Stimulated activated CD8-positive, alpha-beta memory T cell treated with anti-CD3 and anti-CD28 coated beads, Interleukin-12 subunit alpha, Interleukin-12 subunit beta, amount 100 ng/mL, for 24 hours (primary cell): ENCODE measurements around the gene MATN1.

Experiments used
- DNase-seq: peaks from one replicate; pipeline ENCODE4 v3.0.0-alpha.2; 2020; ENCODE audit errors: extremely low read depth

The MATN1 gene

DNA sequence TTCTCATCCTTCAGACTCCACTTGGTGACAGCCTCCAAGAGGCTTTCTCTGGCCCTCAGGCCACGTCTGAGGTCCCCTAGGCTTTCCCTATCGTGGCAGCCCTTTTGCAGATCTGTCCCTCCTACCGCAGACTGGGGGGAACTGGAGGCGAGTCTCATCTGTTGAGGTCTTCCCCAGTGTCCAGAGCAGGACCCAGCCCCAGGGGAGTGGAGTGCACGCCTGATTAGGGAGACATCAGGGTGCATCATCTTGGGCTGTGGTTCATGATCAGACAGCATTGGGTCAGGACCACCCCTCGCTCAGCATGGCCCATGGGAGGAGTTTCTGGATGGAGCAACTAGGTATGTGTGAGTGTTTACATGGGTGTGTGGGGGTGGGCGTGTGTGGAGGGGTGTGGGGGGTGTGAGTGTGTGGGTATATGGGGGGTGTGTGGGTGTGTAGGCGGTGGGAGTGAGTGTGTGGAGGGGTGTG lies 8.5 kb upstream of the MATN1 start:
- no peak for DNase-seq

DNA sequence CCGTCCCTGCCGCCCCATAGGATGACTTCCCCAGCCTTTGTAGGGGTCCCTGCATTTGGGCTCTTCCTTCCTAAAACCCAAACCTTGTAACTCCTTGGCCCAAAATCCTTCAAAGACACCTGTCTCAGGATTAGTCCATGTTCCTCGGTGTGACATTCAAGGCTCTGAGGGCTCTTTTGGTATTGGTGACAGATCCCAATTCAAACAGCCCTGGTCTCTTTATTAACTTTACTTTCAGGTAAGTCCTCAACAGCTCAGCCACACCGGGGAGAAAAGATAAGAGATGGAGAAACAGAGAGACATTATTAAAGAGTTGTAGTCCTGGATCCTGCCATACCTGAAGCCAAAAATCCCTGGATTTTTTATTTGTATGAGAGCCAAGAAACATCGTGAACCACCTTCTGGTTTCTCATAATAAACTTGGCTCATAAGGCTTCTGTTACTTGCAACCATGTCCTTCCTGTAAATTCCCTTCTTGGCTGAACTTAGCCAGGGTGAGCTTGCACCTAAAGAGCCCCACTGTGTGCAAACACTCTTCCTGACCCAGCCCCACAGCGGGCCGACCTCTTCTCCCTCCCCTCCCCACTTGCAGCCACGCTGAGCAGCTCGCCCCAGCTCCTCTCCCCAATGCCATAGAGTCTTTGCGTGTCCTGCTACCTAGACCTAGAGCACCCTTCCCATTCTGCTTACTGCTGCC lies 7.9 kb upstream of the MATN1 start:
- DNase-seq: no peak

DNA sequence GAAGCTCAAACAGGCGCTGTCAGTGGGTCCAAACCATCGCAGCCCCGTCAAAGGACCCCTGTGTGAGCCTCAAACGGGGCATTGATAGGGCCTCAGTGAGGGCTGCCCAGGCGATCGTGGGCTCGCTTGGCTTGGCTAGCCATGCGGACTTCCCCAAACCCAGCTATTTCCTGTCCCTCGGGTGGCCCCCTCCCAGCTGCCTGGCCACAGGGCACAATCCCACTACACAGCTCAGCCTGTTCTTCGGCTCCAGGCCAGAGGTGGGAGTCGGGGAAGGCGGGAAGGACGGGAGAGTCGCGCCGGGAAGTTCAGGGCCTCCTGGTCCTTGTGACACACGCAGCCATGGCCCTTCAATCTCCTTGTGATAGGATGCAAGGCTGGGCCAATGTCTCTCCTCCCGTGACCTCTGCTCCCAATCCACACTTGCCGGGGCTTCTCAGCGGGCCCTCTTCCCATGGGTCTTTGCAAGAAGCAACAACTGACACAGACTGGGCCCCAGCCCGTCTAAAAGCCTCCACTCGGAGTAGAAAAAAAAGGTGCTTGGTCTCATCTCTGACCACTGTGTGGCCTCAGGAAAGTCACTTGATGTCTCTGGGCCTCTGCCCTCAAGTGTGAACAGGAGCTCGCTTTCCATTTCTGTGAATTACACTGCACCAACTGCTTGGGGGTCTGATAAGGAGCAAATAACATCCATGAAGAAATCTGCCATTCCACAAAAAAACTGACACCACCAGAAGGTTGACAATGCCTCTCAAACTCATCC lies 7.1 kb upstream of the MATN1 start:
- no peak for DNase-seq

DNA sequence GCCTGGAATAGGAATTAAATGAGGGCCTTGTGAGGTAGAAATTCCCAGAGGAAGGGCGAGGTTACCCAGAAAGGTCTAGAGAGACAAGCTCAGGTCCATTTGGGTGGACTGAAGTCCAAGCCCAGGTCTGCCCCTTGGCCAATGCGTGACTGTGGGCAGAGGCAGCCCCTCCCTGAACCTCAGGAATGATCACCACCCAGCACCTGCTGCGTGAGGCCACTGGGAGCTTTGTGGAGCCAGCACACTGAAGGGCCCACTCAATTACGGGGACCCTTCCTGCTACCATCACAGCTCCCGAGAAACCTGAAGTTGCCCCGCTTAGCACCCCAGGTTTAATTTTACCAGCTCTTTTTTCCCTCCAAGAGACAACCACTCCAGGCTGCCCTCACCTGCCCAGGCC lies 6.5 kb upstream of the MATN1 start:
- no peak for DNase-seq

DNA sequence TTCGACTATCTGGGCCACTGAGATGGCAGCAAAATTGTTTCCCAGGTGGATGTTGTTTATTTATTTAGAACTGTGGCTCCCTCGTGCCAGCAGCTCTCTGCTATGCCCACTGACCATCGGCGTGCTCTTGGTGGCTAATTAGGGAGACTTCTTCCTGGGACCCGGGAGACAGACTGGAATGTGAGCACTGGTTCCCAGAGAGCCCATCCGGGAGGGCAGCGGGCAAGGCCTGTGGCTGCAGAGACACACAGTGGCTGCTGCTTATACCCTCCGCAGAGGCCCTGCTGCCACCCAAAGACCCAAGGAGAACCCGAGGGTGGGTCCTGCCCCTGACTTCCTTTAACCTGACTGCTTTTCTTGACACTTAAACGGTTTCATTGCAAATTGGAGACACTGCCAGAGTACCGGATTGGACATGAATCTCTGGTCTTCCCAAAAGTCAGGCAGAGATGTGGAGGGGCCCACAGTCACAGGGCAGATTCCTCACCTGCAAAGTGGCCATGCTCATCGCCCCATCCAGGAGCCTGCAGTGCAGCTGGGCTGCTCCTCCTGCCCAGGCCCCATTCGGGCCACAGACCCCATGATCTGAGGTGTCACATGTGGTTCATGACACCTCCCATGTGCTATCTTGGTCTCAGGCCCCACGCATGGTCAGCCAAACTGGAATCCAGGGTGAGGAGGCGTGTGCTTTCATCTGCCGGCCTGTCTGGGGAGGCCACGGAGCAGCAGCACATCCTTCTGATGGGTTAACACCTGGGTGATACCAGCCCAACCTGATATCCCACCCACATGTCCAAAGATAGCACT lies 5.7 kb upstream of the MATN1 start:
- DNase-seq: no peak

DNA sequence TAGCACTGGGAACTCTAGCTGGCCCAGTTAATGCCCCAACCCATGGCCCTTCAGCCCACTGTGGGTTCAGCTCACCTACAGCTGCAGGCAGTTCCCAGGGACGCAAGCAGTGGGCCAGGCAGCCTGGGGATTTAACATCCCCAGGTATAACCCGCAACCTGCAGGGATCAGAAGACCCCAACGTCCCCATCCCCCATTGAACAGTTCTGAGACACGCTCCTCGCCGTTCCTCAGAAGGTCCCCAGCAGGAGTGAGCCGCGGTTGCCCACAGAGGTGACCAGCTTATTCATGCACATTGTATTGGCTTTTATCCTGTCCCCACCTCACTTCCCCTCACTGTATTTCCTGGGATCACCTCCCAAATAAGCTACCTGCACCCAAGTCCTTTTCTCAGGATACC lies 5.0 kb upstream of the MATN1 start:
- no peak for DNase-seq

DNA sequence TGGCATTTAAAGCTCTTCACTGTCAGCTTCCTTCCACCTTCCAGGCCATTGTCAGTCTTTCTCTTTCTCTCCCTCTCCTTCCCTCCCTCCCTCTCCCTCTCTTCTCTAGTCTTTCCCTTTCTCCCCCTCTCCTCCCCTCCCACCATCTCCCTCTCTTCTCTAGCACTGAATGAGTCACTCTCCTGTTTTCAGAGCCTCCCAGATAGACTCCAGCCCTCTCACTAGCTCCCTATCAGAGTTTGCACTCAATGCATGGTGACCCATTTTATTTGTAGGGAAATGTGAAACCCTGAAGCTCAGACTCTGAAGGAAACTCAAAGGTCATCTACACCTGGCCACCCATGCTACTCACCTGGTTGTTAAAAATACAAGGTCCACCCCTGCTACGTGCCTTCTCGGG lies 4.4 kb upstream of the MATN1 start:
- no peak for DNase-seq

DNA sequence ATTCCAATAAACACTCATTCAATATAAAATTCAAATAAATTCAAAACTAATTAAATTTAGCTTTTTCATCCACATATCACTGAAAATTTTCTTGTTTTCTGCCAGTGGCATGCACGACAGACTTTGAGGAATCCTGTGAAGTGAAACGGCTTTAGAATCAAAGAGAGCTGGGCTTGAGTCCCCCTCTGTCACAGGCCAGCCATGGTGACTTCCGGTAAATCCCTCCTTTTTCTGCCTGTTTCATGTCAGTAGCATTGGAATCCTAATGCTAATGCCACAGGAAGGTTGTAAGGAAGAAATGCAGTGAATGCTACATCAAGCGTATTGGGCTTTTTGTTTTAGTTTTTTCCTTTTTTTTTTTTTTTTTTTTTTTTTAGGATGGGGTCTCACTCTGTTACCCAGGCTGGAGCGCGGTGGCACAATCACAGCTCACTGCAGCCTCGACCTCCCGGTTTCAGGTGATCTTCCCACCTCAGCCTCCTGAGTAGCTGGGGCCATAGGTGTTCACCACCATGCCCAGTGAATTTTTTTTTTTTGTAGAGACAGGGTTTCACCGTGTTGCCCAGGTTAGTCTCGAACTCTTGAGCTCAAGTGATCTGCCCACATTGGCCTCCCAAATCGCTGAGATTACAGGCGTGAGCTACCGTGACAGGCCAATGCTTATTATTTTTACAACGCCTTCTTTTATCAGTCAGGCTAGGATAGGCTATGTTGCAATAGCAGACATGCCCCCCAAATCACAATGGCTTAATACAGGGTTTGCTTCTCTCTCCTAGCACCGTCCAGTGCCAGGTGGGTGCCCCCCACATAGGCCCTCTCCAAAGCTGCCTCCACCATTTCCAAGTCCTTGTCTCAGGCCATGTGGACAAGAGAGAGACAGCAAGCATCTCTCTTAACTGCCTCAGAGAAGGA lies 3.6 kb upstream of the MATN1 start:
- no peak for DNase-seq

DNA sequence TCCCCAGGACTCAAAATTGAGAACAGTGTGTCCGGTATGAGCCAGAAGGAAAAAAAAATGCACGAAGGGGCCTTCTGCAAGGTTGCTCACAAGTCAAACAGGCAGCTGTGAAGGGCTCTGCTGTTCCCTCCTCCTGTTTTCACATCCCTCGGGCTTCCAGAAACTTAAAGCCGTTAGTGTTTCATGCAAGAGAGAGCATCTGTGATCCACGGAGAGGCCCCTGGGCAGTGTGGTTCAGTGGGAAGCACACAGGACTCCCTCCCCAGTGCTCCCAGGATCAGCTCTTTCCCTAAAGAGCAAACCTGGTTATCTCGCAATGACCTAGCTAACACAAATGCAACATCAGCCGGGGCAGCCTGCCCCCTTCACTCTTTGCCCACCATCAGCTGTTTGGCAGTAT lies 2.9 kb upstream of the MATN1 start:
- no peak for DNase-seq

DNA sequence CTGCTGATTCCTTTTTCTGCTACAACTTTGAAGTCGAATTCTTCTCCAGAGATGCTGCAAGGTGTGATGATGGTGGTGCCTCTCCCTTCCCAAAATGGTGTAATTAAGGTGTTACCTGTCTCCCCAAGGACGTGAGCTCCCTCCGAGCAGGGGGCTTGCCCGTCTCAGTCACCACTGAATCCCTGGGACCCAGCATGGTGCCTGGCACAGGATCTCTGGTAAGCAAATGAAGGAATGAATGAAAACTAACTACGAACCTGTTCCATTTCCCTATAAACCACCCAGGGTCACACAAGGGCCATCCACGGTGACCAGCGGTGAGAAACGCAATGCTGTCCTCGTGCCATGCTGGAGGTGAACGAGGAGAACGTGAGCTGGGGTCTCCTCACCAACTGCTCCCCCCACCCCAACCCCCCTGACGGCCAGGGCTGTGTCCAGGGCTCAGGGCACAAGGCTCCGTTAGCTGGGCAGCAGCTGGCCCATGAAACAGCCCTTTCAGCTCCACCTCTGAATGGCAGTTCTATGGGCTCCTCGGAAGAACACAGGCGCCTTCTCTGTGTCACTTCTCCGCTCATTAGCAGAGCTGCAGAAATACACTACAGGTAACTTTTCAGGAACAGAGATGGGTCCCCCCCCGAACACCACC lies 2.2 kb upstream of the MATN1 start:
- no peak for DNase-seq

DNA sequence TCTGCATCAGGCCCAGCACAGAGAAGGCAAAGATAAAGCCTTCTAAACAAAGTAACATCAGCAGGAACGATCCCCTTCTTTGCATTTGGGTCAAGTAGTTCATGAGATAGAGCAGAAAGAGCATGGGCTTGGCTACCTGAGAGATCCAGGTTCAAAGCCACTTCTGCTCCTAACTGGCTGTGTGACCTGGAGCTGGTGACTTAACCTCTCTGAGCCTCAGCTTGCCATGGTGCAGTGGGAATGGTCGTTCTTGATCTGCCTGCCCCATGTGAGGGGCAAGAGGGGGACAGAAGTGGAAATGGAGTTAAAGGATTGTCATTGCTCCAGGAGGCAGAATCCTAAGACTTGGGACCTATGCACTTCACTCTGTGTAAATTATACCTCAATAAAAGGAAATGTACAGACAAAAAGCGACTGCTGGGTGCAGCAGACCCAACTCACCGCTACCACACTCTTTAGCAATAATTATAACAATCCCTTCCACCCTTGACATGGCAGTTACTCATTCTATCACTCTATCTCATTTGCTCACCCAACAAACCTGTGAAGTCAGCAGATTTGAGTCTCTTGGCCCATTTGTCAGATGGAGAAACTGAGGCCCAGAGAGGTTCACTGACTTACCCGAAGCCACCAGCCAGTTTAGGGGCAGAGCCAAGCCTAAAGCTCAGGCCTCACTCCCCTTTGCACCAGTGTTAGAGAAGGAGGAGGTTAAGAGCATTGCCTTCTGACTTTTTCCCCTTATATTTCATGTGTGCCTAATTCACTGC lies 1.5 kb upstream of the MATN1 start:
- DNase-seq: no peak

DNA sequence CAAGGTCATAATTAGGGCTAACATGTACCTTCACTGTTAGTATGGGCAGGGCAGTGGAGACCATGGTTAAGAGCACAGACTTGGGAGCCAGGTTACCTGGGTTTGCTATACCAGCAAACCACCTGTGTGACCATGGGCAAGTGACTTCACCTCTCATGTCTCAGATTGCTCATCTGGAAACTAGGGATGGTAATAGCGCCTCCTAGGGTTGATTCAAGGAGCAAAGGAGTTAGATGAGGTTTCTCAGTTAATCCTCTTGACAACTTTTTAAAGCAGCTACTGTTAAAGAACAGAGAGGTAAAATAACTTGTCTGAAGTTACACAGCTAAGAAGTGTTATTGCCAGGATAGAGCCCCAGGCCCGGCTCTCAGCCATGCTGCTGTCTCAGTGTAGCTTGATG lies 790 bp upstream of the MATN1 start:
- no peak for DNase-seq

DNA sequence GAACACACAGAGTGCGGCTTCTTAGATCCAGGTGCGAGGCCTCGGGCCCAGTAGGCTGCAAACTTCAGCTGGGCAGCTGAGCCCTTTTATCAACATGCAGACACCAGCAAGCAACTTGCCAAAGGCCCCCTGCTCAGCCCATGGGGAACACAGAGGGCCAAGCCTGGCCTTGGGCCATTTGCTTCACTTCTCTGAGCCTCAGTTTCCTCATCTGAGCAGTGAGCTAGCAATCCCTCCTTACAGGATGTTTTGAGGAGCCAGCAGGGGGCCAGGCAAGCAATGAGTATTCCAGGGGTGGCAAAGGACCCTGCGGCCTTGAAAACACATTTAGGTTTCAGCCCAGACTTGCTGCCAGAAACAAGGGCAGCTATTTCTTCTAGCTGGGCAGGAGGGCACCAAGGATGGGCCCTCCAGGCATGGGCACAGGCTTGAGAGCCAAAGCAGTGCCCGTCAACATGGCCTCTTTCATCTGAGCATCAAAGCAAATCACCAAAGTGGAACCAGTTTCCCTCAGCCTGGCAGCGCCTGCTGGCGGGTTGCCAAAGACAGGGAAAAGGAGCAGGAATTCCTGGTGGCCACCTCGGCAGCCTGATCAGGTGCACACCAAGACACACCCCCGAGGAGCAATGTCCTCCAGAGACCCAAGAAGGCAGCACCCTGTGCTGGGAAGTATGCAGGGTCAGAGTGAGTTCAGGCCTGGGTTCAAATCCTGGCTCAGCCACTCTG lies 1.4 kb downstream of the MATN1 start:
- no peak for DNase-seq

DNA sequence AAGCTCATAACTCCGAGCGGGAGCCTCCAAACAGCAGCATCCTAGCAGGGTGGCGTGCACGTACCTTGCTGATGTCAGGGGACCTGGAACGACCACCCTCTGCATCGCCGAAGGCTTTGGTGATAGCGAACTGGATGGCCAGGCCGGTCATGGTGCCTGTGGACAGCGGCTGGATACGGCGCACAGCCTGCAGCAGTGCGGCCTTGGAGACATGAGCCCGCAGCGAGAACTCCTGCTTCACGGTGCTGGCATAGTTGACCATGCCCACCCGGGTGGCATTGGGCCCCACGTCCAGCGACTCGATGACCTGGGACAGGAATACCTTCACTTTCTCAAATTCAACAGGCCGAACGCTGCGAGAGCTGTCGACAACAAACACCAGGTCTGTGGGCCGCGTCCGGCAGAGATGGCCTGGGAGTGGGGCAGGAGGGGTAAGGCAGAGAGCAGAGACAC lies 2.0 kb downstream of the MATN1 start:
- DNase-seq: no peak

DNA sequence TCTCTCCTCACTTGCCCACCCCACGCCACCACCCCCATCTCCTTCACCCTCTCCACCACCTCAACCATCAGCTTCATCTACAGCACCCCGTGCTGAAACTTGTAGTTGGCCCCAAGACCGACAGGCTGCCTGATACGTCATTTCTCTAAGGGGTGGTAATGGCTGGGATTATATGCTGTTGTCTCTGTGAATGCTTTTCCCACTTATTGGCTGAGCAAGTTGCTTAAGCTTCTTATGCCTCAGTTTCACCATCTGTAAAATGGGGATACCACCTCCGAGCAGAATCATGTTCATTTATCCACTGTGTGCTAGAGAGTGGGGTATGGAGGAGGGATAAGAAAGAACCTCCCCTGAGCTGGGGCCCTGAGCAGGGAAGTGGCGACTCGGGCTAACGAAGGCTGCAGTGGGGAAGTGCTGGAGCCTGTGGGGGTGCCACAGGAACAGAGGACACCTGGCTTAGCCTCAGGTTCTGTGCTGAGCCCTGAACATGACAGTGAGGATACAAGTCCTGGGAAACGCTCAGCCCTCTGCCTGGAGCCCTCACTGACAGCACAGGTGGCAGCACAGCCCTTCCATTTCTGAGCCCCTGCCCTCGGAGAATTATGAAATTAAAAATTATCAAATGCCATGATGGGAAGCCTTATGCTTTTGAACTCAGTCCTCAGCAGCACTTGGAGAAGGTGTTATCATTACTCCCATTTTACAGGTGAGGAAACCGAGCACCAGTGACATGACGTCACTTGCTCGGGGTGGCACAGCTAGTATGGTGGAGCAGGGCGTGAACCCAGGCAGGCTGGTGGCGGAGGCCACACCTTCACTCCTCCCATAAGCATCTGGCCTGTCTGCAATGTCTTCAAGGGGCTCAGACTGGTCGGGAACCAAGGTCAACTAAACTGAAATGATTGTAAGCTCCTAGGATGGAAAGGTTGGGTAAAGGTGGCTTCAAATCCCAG lies 2.8 kb downstream of the MATN1 start:
- DNase-seq: no peak

DNA sequence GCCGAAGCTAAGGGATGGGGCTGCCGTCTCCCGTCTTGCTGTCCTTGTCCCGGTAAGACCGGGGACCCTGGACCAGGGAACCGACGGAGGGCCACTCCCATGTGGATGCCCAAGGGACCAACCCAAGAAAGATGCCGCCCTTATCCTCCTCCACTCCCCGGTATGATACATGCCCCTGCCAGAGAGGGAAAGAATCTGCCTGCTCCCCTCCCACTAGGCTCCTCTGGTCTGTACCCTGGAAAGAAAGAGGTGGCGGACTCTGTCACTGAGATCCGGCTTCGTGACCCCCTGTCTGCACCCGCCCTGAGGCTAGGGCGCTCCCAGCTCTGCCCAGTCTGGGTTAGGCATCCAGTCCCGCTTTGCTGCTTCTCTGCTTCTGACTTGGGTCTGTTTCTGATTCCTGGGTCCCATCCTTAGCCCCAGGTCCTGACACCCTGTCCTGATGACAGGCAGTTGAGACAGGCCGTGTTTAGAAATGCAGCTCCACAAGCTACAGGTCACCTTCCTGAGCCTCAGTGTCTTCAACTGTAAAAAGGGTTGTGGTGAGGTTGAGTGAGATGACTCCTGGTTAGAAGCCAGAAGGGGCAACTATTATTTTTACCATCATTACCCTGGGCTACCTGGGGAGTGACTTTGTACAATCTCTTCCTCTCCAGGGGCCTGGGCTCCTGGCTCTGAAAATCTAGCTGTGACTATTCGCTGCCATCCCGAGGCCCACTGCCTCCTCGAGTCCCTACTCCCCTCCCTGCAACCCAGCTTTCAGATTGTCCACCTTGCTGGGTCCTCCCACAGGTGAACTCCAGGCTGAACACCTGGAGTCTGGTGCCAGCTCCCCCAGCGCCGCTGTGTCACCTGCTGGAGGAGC lies 3.7 kb downstream of the MATN1 start:
- DNase-seq: no peak

DNA sequence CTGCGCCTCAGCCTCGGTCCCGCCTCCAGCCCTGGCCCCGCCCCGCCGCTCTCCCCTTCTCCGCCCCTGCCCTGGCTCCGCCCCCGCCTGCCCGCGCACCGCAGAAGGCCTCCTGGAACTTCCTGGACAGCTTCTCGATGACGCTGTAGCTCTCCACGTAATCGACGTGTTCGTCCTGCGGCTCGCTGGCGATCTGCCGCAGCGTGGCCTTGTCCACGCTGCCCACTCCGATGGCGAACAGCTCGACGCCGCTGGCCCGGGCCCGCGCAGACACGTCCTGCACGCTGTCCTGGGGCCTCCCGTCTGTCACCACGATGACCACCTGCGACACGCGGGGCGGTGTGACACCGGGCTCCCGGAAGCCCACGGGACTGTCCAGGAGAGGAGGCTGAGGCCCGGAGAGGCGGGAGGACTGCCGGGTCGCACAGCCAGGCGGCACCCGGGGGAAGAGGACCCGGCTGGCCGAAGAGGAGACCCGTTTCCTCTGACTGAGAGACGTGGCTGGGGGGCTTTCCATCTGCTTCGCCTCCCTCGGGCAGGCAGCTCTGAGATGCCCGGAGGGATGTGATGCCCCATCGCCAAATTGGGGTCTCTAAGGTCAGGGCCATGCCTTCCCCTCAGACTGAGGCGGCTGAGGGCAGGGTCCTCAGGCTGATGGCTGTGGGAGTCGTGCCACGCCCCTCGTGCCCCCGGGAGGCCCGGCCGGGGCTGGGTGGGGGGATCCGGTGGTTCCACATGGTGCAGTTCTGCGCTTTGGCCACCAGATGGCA lies 4.6 kb downstream of the MATN1 start:
- peak; percentile 58 for DNase-seq
